AG10803 (cell line): Measurements from ENCODE around the gene PRKCZ.

Experiments used
- DNase-seq: peaks from one replicate; pipeline ENCODE4 v3.0.0; 2010; ENCODE audit warnings: low read depth
- H3K4me3 ChIP-seq: 2 replicates; pipeline ENCODE4 v1.5.1; 2011; ENCODE audit warnings: mild to moderate bottlenecking, low read length, control low read depth
- CTCF ChIP-seq: conservative IDR thresholded peaks from 2 replicates; pipeline ENCODE4 v1.5.1; 2011; ENCODE audit warnings: mild to moderate bottlenecking, low read length, control low read depth, inconsistent platforms

The PRKCZ gene

DNA sequence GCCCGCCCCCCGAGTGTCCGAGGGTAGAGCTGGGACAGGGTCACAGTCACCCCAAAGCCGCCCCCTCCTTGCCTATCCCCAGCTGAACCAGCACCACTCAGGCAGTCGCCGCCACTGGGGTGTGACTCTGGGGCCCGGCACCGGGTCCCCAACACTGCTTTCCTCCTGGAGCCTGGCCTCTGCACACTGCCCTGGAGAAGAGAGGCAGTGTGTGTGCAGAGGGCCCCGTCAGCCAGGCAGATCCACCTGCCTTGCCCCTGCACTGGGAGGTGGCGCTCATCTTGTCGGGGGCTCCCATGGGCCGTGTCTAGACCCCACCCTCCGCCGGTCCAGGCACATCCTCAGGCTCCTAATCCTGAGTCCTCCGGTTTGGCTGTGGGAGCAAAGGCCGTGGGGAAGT, 128.7 kb downstream of the PRKCZ start:
- no peak overlapping the region for H3K4me3 ChIP-seq
- no peak for DNase-seq
- TF ChIP-seq CTCF = no peak

DNA sequence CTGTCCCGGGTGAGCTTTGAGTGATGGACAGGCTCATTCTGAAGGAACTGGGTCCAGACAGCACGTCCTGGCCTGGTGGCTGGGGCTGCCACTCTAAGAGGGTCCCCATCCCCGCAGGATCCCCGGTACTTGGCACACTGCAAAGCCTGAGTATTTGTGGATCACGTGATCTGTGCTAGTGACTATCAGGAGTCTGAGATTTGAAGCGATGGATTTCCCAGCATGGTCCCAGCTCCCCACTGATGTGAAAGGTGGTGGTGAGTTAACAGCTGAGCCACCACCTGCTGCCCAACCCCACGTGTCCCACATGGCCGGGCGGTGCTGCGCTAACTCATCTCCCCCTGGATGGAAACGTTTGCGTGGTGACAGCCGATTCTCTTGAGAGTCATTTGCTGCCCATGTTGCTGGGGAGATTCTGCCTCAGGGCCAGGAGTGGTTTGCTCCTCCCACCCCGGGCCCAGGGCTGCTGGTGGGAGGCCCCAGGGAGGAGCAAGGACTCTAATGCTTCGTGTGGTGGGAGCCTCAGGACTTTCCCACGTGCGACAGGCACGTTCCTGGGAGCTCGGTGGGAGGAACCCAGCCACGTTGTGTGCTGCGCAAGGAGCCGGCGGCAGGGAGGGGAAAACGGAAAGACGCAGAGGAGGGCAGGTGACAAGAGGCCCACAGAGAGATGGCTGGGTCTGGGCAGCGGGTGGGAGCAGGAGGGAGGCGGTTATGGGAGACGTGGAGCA, 129.2 kb downstream of the PRKCZ start:
- no peak overlapping the region for H3K4me3 ChIP-seq
- no peak for DNase-seq
- no peak for TF ChIP-seq CTCF

GRCh38 chr1:2180297-2181245, 130.4 kb downstream of the PRKCZ start:
- no peak for TF ChIP-seq CTCF
- no peak for DNase-seq
- no peak overlapping the region for H3K4me3 ChIP-seq

DNA sequence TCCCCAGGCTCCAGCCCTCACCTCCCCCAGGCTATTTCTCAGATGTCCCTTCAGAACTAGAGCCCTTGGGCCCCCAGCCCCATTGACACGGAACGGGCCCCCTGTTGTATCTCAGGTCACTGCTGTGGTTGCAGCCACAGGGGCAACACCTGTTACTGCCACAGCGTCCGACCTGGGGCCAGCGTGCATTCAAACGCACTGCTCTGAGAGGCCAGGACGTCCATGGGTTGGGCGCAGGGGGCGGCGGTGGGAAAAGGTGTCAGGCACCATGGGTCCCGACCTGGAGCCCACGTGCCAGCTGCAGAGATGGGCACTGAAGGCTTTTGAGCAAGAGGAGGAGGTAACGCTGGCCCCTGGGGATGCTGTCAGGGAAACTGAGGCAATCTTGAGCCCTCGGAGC, 131.1 kb downstream of the PRKCZ start:
- TF ChIP-seq CTCF = no peak
- H3K4me3 ChIP-seq = no peak overlapping the region
- no peak for DNase-seq

DNA sequence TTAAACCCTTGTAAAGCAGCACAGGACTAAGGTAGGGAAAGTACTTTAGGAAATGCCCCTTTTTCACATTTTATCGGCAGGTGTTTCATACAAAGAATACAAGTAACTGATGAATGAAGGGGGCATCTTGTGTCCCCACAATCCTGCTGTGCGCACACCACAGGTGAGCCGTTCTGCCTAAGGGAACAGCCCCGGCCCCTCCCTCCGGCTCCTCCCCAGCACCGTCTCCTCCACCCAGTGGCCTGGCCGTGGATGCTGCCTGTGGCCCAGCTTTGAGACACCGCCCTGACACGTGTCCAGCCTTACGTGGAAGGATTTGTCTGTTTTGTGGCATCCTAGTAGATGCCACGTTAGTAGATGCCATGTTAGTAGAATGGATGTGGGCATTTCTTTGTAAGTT, 131.5 kb downstream of the PRKCZ start:
- no peak for DNase-seq
- no peak overlapping the region for H3K4me3 ChIP-seq
- no peak for TF ChIP-seq CTCF

- H3K4me3 ChIP-seq = no peak overlapping the region
- no peak for DNase-seq
- no peak for TF ChIP-seq CTCF
Measured at GRCh38 chr1:2182376-2182775, 132.2 kb downstream of the PRKCZ start.

DNA sequence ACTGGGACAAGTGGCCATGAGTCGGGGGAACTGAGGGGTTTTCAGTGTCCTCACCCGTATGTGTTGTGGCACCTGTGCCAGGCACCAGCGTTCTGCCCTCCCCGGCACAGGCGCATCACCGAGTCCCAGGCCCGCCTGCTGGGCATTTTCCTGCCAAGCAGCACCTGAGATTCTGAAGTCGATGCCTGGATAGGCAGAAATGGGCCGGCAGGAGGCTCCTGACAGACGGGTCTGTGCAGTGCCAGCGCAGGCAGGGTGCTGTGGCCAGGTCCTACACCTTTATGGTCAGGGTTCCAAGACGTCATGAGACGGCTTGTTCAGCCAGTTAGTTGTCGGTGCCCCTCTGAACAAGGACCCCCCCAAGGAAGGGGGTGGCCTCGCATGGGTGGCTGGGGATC, 133.7 kb downstream of the PRKCZ start:
- H3K4me3 ChIP-seq = no peak overlapping the region
- no peak for TF ChIP-seq CTCF
- DNase-seq = no peak
